ENCODE data around the gene SGCA. TPM values are rescaled to one million over a fixed set of nuclear protein-coding genes. Genes with fewer than 3 reads are reported as not detected.

Gene SGCA
- total and polyA plus RNA-seq, 2 of the 13 experiments (the other 11 are each of a cell fraction or from before 2014, with no cell fraction given), result not detected

GRCh38 chr17:50219939-50220465 lies 54.2 kb downstream of the SGCA start (continued):
- 0 out of 2 replicates have a peak, but pooled peaks have one; percentile 59 for TF ChIP-seq HBP1 (CRISPR knock-in tag; IDR thresholded peaks at IDR 0.05; ENCODE audit: low read depth)
- TF ChIP-seq ZNF549 (CRISPR knock-in tag; IDR thresholded peaks at IDR 0.05), result no peak
- TF ChIP-seq NR2F2 (IDR thresholded peaks at IDR 0.05; ENCODE audit: borderline replicate concordance, low read depth), result 0 out of 2 replicates have a peak, but pooled peaks have one; percentile 40
- no peak for TF ChIP-seq TOPORS (CRISPR knock-in tag; IDR thresholded peaks at IDR 0.05)
- no peak for TF ChIP-seq NFATC3 (CRISPR knock-in tag; IDR thresholded peaks at IDR 0.05)
- no peak for TF ChIP-seq MIER2 (CRISPR knock-in tag; IDR thresholded peaks at IDR 0.05)
- TF ChIP-seq AGO1 (IDR thresholded peaks at IDR 0.05; ENCODE audit: low read depth, low read length, poor library complexity, severe bottlenecking), result no peak
- TF ChIP-seq GFI1 (CRISPR knock-in tag; IDR thresholded peaks at IDR 0.05; ENCODE audit: borderline replicate concordance), result no peak
- TF ChIP-seq REST (IDR thresholded peaks at IDR 0.05; ENCODE audit: borderline replicate concordance in 1 of 2, low read depth in 1 of 2, low read length in 2 of 2), result no peak
- TF ChIP-seq AHDC1 (CRISPR knock-in tag; IDR thresholded peaks at IDR 0.05; ENCODE audit: borderline replicate concordance), result no peak
- TF ChIP-seq ZNF530 (CRISPR knock-in tag; IDR thresholded peaks at IDR 0.05; ENCODE audit: low read depth), result no peak
- TF ChIP-seq MEF2D (CRISPR knock-in tag; IDR thresholded peaks at IDR 0.05), result no peak
- TF ChIP-seq NR2F6 (IDR thresholded peaks at IDR 0.05), result no peak
- peak; percentile 73; the same call in 1 of the 2 replicates for TF ChIP-seq NR2F6 (CRISPR knock-in tag; IDR thresholded peaks at IDR 0.05)
- TF ChIP-seq GATAD2A (CRISPR knock-in tag; IDR thresholded peaks at IDR 0.05), result peak; percentile 31; the same call in 1 of the 2 replicates
- no peak for TF ChIP-seq SMYD3 (CRISPR knock-in tag; IDR thresholded peaks at IDR 0.05)
- no peak for TF ChIP-seq CC2D1A (CRISPR knock-in tag; IDR thresholded peaks at IDR 0.05)
- TF ChIP-seq WIZ (CRISPR knock-in tag; IDR thresholded peaks at IDR 0.05), result no peak
- TF ChIP-seq KMT2A (CRISPR knock-in tag; IDR thresholded peaks at IDR 0.05), result peak; percentile 30; the same call in 1 of the 2 replicates
- TF ChIP-seq ZNF619 (CRISPR knock-in tag; IDR thresholded peaks at IDR 0.05), result no peak
- TF ChIP-seq ZNF431 (CRISPR knock-in tag; IDR thresholded peaks at IDR 0.05; ENCODE audit: borderline replicate concordance, low read depth), result no peak
- peak; percentile 42 for TF ChIP-seq ZEB1 (IDR thresholded peaks at IDR 0.05; ENCODE audit: insufficient replicate concordance, low read depth)
